ENCODE measurements around the gene PLEKHA6. TPM values are rescaled to one million over a fixed set of nuclear protein-coding genes. Genes with fewer than 3 reads are reported as not detected.
A peak's percentile ranks its signal among the peaks of the same experiment; 100 is the strongest.

The PLEKHA6 gene
- total and polyA plus RNA-seq, 3 donors from 2014 or later: 5.9 to 14.7 (median 10.0) TPM

DNA sequence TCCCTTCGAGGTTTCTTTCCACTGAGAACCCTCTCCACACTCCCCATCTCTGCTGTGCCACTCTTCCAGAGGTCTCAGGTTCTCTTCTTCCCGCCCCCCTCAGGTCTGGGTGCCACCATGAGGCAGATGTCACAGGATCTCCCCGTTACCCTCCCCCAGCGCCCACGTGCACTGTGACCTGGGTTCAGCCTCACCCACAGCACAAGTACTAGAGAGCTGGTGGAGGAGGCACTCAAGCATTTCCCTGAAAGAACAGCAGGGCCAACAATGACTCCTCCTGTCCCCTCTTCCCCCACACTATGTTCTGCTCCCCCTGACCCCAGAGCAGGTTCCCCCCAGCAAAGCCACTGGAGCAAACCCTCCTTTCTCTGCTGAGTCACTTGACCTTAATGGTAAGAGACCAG lies 14.3 kb downstream of the PLEKHA6 start:
- H3K4me3 ChIP-seq: no peak overlapping the region
- peak overlapping the region in 1 of 2 donors; percentile 26 for H3K27ac ChIP-seq
- H3K9me3 ChIP-seq: no peaks in the 10 kb centered on the region
- H3K27me3 ChIP-seq: no peaks in the 10 kb centered on the region
- no peaks in the 10 kb centered on the region for H3K36me3 ChIP-seq (ENCODE audit: low read depth, missing control alignments)
- H3K4me1 ChIP-seq: peaks cover 38% of the 10 kb centered on the region
- 42 to 65% methylated on average over 5 of the region's 5 CpGs for WGBS, 2 donors
- TF ChIP-seq CTCF (IDR thresholded peaks at IDR 0.05) (no peak), POLR2A (IDR thresholded peaks at IDR 0.05) (no peak)
- DNase-seq: no peak
- intact Hi-C loops (cut with DNase I; ENCODE audit: low total_unique reads): no loop called here

GRCh38 chr1:204344665-204345355 lies 14.9 kb downstream of the PLEKHA6 start:
- H3K4me1 ChIP-seq: peaks cover 35% of the 10 kb centered on the region
- WGBS, 2 donors: 62 to 63% methylated on average over 6 of the region's 6 CpGs
- intact Hi-C loops (cut with DNase I; ENCODE audit: low total_unique reads): no loop called here
- H3K36me3 ChIP-seq (ENCODE audit: low read depth, missing control alignments): no peaks in the 10 kb centered on the region
- H3K27ac ChIP-seq: peak overlapping the region in 1 of 2 donors; percentile 26
- no peaks in the 10 kb centered on the region for H3K9me3 ChIP-seq
- no peaks in the 10 kb centered on the region for H3K27me3 ChIP-seq
- H3K4me3 ChIP-seq: no peak overlapping the region
- TF ChIP-seq CTCF (IDR thresholded peaks at IDR 0.05): no peak
- no peak for TF ChIP-seq POLR2A (IDR thresholded peaks at IDR 0.05)
- no peak for DNase-seq

DNA sequence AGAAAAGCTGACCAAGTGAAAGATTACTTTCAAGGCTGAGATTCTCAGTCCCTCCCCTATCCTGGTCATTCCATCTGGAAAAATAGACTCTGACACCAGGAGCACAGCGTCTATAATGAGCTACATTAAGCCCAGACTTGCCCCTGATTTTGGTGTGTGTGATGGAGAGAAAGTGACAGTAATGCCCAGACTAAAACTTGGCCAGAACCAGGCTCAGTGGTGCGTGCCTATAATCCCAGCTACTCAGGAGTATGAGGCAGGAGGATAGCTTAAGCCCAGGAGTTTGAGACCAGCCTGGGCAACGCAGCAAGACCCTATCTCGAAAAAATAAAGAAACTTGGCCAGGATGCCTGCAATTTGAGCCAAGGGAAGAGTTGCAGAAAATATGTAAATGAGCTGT lies 15.9 kb downstream of the PLEKHA6 start:
- H3K36me3 ChIP-seq (ENCODE audit: low read depth, missing control alignments): no peaks in the 10 kb centered on the region
- H3K4me3 ChIP-seq: no peak overlapping the region
- H3K27ac ChIP-seq: no peak overlapping the region
- H3K4me1 ChIP-seq: peaks cover 32% of the 10 kb centered on the region
- TF ChIP-seq POLR2A (IDR thresholded peaks at IDR 0.05) (no peak), CTCF (IDR thresholded peaks at IDR 0.05) (no peak)
- intact Hi-C loops (cut with DNase I; ENCODE audit: low total_unique reads): no loop called here
- H3K27me3 ChIP-seq: no peaks in the 10 kb centered on the region
- WGBS, 2 donors: 60 to 65% methylated on average over 4 of the region's 4 CpGs
- H3K9me3 ChIP-seq: no peaks in the 10 kb centered on the region
- no peak for DNase-seq

- TF ChIP-seq CTCF (IDR thresholded peaks at IDR 0.05) (no peak), POLR2A (IDR thresholded peaks at IDR 0.05) (no peak)
- intact Hi-C loops (cut with DNase I; ENCODE audit: low total_unique reads): no loop called here
- no peak overlapping the region for H3K27ac ChIP-seq
Measured at GRCh38 chr1:204343247-204343646, 16.5 kb downstream of the PLEKHA6 start.

DNA sequence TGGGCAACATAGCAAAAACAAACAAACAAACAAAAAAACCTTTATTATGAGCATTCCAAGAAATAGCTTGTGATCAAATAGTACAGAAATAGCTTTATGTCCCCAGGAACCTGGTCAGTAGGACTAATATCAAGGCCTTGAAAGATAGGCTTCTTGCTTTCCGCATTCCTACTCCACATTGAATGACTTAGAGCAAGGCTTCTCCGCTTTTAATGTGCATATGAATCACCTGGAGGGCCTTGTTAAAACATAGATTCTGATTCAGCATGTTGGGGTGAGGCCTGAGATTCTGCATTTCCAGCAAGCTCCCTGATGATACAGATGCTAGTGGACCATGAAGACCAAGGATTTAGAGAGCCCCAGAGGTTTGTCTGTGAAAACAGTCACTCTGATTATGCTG lies 17.4 kb downstream of the PLEKHA6 start:
- no peak for DNase-seq
- WGBS, 2 donors: 79 to 91% methylated on average over 2 of the region's 2 CpGs
- Histone ChIP-seq H3K27me3 (no peaks in the 10 kb centered on the region), H3K27ac (no peak overlapping the region), H3K36me3 (ENCODE audit: low read depth, missing control alignments) (no peaks in the 10 kb centered on the region), H3K4me3 (no peak overlapping the region), H3K9me3 (no peaks in the 10 kb centered on the region), H3K4me1 (peaks cover 23% of the 10 kb centered on the region)
- intact Hi-C loops (cut with DNase I; ENCODE audit: low total_unique reads): no loop called here
- no peak for TF ChIP-seq CTCF (IDR thresholded peaks at IDR 0.05)
- no peak for TF ChIP-seq POLR2A (IDR thresholded peaks at IDR 0.05)

More at GRCh38 chr1:204343247-204343646, 16.5 kb downstream of the PLEKHA6 start:
- H3K9me3 ChIP-seq: no peaks in the 10 kb centered on the region
- WGBS, 2 donors: 81 to 94% methylated on average over 3 of the region's 3 CpGs
- no peaks in the 10 kb centered on the region for H3K36me3 ChIP-seq (ENCODE audit: low read depth, missing control alignments)
- DNase-seq: no peak
- H3K4me1 ChIP-seq: peaks cover 26% of the 10 kb centered on the region
- no peak overlapping the region for H3K4me3 ChIP-seq
- H3K27me3 ChIP-seq: no peaks in the 10 kb centered on the region

Data from testis (tissue), 3 donors.